ENCODE measurements around the gene B3GNT2.

The B3GNT2 gene

DNA sequence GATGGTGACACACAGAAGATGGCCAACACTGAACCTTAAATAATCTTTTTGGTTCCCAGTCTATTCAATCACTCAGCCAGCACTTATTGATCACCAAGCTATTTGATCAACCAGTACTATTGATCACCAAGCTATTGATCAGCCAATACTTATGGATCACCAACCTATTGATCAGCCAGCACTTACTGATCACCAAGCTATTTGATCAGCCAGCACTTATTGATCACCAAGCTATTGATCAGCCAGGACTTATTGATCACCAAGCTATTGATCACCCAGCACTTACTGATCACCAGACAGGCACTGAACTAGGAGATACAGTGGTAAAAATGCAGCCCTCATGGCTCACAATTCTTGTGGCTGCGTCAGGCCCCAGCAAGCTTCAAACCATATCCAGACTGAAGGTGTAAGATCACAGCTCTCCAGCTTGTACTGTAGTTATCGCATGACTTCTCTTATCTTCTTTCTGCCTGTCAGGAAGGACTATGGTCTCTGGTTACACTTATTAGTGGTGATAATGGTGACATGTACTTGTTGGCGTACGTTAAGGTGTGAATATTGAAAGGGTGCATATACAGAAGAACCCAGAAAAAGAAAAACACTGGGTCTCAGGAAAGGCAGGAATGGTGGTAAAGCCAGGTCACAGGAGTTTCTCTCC is 18.4 kb upstream of the B3GNT2 start:
- Mint-ChIP-seq H3K36me3 (no peaks in the 10 kb centered on the region), H3K4me1 (no peaks in the 10 kb centered on the region), H3K4me3 (no peak overlapping the region), H3K27me3 (no peaks in the 10 kb centered on the region), H3K27ac (no peak overlapping the region), H3K9me3 (no peaks in the 10 kb centered on the region)

GRCh38 chr2:62178741-62179271 is 17.1 kb upstream of the B3GNT2 start:
- Mint-ChIP-seq H3K4me1 (no peaks in the 10 kb centered on the region), H3K27ac (no peak overlapping the region), H3K4me3 (no peak overlapping the region), H3K36me3 (no peaks in the 10 kb centered on the region), H3K9me3 (no peaks in the 10 kb centered on the region), H3K27me3 (no peaks in the 10 kb centered on the region)

DNA sequence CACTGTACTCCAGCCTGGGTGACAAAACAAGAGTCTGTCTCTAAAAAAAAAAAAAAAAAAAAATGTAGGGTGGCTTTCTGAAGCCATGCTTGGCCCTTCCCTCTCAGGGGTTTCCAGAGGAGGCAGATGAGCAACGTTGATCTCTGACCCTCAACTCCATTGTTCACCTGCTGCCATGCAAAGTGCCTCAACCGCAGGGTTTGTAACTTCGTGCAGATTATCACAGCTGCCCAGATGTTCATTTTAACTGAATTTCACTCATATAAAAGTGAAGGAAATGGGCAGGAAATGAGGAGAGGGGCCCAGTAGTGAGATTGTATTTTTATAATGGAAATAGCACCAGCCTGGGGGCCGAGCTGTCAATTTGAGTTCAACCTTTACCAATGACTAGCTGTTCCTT is 14.9 kb upstream of the B3GNT2 start:
- H3K27ac Mint-ChIP-seq = no peak overlapping the region
- no peaks in the 10 kb centered on the region for H3K36me3 Mint-ChIP-seq
- H3K9me3 Mint-ChIP-seq = no peaks in the 10 kb centered on the region
- no peaks in the 10 kb centered on the region for H3K27me3 Mint-ChIP-seq
- no peak overlapping the region for H3K4me3 Mint-ChIP-seq
- H3K4me1 Mint-ChIP-seq = no peaks in the 10 kb centered on the region

GRCh38 chr2:62181843-62182242 is 14.1 kb upstream of the B3GNT2 start:
- H3K27ac Mint-ChIP-seq = no peak overlapping the region
- H3K27me3 Mint-ChIP-seq = no peaks in the 10 kb centered on the region
- no peaks in the 10 kb centered on the region for H3K9me3 Mint-ChIP-seq
- no peaks in the 10 kb centered on the region for H3K4me1 Mint-ChIP-seq
- H3K36me3 Mint-ChIP-seq = no peaks in the 10 kb centered on the region
- no peak overlapping the region for H3K4me3 Mint-ChIP-seq

- H3K27ac Mint-ChIP-seq = no peak overlapping the region
- peaks cover 1% of the 10 kb centered on the region for H3K36me3 Mint-ChIP-seq
- no peaks in the 10 kb centered on the region for H3K9me3 Mint-ChIP-seq
- no peaks in the 10 kb centered on the region for H3K4me1 Mint-ChIP-seq
- no peak overlapping the region for H3K4me3 Mint-ChIP-seq
- H3K27me3 Mint-ChIP-seq = no peaks in the 10 kb centered on the region
Measured at GRCh38 chr2:62184512-62185230, 11.2 kb upstream of the B3GNT2 start.

GRCh38 chr2:62185475-62186155 is 10.3 kb upstream of the B3GNT2 start:
- Mint-ChIP-seq H3K27ac (no peak overlapping the region), H3K9me3 (no peaks in the 10 kb centered on the region), H3K4me3 (no peak overlapping the region), H3K4me1 (no peaks in the 10 kb centered on the region), H3K36me3 (peaks cover 1% of the 10 kb centered on the region), H3K27me3 (no peaks in the 10 kb centered on the region)

DNA sequence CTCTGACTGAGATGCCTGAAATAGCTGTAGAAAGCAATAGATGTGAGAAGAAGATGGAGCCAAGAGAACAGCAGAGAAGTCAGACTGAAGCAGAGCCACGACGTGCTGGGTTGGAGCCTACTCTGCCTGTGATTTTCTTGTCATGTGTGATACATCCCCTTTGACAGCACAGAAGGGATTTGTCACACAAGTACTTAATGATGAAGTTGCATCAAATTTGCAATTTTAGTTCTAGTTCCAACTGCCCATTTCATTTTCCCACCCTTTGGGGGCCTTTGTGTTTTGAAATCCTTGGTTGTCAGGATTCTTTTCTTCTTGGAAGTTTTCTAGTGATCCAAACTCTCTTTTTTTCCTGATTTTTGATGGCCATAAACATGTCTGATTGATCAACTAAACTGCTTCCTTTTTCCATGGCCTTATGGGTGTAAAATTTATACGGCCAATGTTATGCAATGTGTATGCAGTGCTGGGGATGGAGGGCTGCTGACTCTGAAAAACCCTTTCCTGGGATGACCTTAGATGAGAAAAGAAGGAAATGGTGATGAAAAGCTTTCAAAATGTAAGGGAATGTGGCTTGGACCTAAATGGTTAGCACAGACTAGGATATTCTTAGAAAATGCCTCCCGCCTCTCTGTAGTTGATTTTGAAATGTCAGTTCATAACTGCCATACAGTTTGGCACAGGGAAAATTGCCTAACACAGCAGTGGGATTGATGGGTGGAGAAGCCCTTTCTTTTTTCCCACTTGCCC is 9.6 kb upstream of the B3GNT2 start:
- H3K36me3 Mint-ChIP-seq = peaks cover 1% of the 10 kb centered on the region
- H3K9me3 Mint-ChIP-seq = no peaks in the 10 kb centered on the region
- no peak overlapping the region for H3K4me3 Mint-ChIP-seq
- no peaks in the 10 kb centered on the region for H3K27me3 Mint-ChIP-seq
- H3K27ac Mint-ChIP-seq = no peak overlapping the region
- H3K4me1 Mint-ChIP-seq = no peaks in the 10 kb centered on the region

DNA sequence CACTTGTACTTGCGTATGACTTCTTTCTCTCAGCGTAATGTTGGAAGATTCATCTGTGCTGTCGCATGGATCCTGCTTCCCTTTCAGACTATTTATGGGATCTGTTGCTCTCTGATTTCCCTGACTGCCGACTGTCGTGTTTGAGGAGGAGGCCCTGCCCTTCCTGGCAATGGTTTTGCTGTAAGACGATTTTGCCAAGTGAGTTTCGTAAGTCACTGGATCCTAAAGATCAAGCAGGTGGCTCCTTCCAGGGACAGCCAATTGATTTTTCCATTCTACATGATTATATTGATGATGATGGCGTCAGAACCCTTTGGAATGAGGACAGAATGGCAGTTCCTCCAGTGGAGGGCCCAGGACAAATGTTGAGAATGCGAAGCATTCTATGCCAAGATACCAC is 8.7 kb upstream of the B3GNT2 start:
- Mint-ChIP-seq H3K4me3 (no peak overlapping the region), H3K27ac (no peak overlapping the region), H3K36me3 (peaks cover 1% of the 10 kb centered on the region), H3K27me3 (no peaks in the 10 kb centered on the region), H3K4me1 (no peaks in the 10 kb centered on the region), H3K9me3 (no peaks in the 10 kb centered on the region)

DNA sequence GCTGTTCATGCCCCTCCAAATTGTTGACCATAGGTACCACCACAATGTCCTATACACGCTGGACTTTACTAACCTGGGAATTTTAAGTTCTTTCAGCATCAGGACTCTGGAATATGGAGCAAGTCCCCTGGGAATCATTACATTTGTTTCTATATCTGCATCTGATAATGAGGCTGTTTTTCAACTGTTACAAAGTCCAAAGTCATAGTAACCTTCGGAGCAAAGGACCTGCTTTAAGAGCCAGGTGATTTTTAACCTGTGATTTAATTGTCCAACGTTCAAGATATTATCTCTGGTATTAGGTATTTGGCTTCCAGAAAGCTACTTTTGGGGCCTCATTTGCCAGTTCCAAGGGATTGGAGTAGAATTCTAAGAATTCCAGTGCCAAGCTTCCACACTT is 7.5 kb upstream of the B3GNT2 start:
- Mint-ChIP-seq H3K4me3 (no peak overlapping the region), H3K4me1 (no peaks in the 10 kb centered on the region), H3K36me3 (peaks cover 1% of the 10 kb centered on the region), H3K9me3 (no peaks in the 10 kb centered on the region), H3K27me3 (no peaks in the 10 kb centered on the region), H3K27ac (no peak overlapping the region)

DNA sequence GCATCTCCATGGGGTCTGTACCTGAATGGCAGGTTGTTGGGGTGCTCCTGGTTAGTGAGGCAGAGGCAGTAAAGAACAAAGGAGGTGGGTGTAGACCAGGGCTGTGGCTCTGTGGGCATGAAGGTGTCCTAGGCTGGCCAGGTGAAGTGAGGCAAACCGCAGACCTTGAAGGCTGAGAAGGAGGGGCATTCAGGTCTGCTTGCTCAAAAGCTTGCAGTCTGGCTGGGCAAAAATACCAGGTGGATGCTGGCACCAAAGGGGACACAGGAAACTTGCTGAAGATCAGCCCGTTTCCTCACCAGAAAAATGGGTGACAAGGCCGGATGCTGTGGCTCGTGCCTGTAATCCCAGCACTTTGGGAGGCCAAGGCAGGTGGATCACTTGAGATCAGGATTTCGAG is 6.7 kb upstream of the B3GNT2 start:
- Mint-ChIP-seq H3K4me3 (no peak overlapping the region), H3K4me1 (no peaks in the 10 kb centered on the region), H3K27ac (no peak overlapping the region)

DNA sequence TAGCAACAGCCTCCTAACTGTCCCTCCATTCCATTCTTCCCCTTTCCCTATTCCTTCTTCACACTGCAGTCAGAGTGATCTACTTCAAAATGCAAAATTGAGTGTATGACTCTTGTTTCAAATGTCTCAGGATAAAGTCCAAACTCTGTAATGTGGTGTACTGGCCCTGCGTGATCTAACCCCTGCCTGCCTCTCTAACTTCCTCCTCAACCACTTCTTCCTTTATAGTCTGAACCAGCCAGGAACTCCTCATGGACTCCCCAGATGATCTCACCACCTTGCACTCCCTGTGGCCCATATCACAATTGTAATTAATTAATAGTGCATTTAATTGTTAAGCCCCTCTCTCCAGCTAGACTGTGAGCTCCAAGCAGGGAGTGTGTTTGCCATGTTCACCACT is 3.1 kb upstream of the B3GNT2 start:
- no peak overlapping the region for H3K4me3 Mint-ChIP-seq
- no peaks in the 10 kb centered on the region for H3K36me3 Mint-ChIP-seq
- peaks cover 2% of the 10 kb centered on the region for H3K4me1 Mint-ChIP-seq
- no peaks in the 10 kb centered on the region for H3K27me3 Mint-ChIP-seq
- H3K27ac Mint-ChIP-seq = no peak overlapping the region
- no peaks in the 10 kb centered on the region for H3K9me3 Mint-ChIP-seq

More for the DNA sequence above, 6.7 kb upstream of the B3GNT2 start:
- Mint-ChIP-seq H3K9me3 (no peaks in the 10 kb centered on the region), H3K27me3 (no peaks in the 10 kb centered on the region), H3K36me3 (peaks cover 1% of the 10 kb centered on the region)

GRCh38 chr2:62194558-62195420 is 1.1 kb upstream of the B3GNT2 start:
- H3K9me3 Mint-ChIP-seq = no peaks in the 10 kb centered on the region
- peak overlapping the region; percentile 80 for H3K4me3 Mint-ChIP-seq
- H3K27ac Mint-ChIP-seq = no peak overlapping the region
- H3K36me3 Mint-ChIP-seq = peaks cover 2% of the 10 kb centered on the region
- peaks cover 20% of the 10 kb centered on the region for H3K4me1 Mint-ChIP-seq
- no peaks in the 10 kb centered on the region for H3K27me3 Mint-ChIP-seq

DNA sequence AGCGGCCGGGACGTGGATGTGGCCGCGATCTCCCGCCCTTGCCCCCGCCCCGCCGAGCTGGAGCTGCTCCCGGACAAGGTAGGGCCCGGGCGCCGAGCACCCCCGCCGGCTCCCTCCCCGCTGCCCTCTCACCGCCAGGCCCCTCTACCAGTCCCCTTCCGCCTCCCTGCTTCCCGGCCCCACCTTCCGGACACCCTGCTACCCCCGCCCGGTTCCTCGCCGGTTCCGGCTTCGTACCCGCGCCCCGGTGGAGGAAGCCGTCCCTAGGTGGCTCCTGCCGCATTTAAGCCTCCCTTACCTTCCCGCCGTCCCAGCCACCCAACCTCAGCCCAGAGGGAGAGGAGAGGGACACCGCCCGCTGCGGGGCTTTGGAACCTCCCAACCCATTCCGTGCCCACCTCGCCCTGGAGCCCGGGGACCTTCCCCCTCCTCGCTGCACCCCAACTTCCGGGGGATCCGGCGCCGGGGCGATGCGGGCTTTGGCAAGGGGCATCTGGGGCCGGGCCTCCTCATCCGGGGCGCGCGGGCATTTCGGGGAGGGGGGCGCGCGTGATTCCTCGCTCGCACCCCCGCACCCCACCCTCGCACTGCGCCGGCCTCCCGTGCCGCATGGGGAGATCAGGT is 475 bp downstream of the B3GNT2 start:
- H3K36me3 Mint-ChIP-seq = peaks cover 2% of the 10 kb centered on the region
- H3K4me1 Mint-ChIP-seq = peaks cover 36% of the 10 kb centered on the region
- no peaks in the 10 kb centered on the region for H3K9me3 Mint-ChIP-seq
- H3K4me3 Mint-ChIP-seq = peak overlapping the region; percentile 87
- H3K27me3 Mint-ChIP-seq = no peaks in the 10 kb centered on the region
- no peak overlapping the region for H3K27ac Mint-ChIP-seq
